Measurements from ENCODE around the gene FUT6.
A peak's percentile ranks its signal among the peaks of the same experiment; 100 is the strongest.

Gene FUT6

GRCh38 chr19:5838353-5839064 lies 993 bp downstream of the FUT6 start:
- TF ChIP-seq TCF4 (CRISPR knock-in tag; IDR thresholded peaks at IDR 0.05; ENCODE audit: borderline replicate concordance) (no peak), CSRNP3 (CRISPR knock-in tag; IDR thresholded peaks at IDR 0.05) (no peak), ZNF70 (CRISPR knock-in tag; IDR thresholded peaks at IDR 0.05) (no peak), TOX (CRISPR knock-in tag; IDR thresholded peaks at IDR 0.05; ENCODE audit: borderline replicate concordance) (no peak), BACH2 (CRISPR knock-in tag; IDR thresholded peaks at IDR 0.05; ENCODE audit: borderline replicate concordance) (no peak), ZC3H10 (CRISPR knock-in tag; IDR thresholded peaks at IDR 0.05) (no peak), ZNF8 (CRISPR knock-in tag; IDR thresholded peaks at IDR 0.05) (no peak), CREB5 (CRISPR knock-in tag; IDR thresholded peaks at IDR 0.05; ENCODE audit: low read depth) (no peak), PPARA (CRISPR knock-in tag; IDR thresholded peaks at IDR 0.05; ENCODE audit: borderline replicate concordance) (no peak), CSDC2 (CRISPR knock-in tag; IDR thresholded peaks at IDR 0.05) (no peak), RARB (CRISPR knock-in tag; IDR thresholded peaks at IDR 0.05) (no peak)
- TF ChIP-seq, protein P1, sequence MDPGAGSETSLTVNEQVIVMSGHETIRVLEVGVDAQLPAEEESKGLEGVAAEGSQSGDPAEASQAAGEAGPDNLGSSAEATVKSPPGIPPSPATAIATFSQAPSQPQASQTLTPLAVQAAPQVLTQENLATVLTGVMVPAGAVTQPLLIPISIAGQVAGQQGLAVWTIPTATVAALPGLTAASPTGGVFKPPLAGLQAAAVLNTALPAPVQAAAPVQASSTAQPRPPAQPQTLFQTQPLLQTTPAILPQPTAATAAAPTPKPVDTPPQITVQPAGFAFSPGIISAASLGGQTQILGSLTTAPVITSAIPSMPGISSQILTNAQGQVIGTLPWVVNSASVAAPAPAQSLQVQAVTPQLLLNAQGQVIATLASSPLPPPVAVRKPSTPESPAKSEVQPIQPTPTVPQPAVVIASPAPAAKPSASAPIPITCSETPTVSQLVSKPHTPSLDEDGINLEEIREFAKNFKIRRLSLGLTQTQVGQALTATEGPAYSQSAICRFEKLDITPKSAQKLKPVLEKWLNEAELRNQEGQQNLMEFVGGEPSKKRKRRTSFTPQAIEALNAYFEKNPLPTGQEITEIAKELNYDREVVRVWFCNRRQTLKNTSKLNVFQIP (CRISPR knock-in tag; IDR thresholded peaks at IDR 0.05; ENCODE audit: borderline replicate concordance, low read depth) = no peak

GRCh38 chr19:5837761-5838352 lies 1.6 kb downstream of the FUT6 start:
- ATAC-seq = no peak
- TF ChIP-seq SNAI2 (CRISPR knock-in tag; IDR thresholded peaks at IDR 0.05) = no peak
- no peak for TF ChIP-seq ESRRG (CRISPR knock-in tag; IDR thresholded peaks at IDR 0.05)
- TF ChIP-seq CSRNP3 (CRISPR knock-in tag; IDR thresholded peaks at IDR 0.05) = no peak
- TF ChIP-seq ZNF565 (CRISPR knock-in tag; conservative IDR thresholded peaks at IDR 0.05; ENCODE audit: low read depth) = no peak
- TF ChIP-seq ZFP3 (CRISPR knock-in tag; IDR thresholded peaks at IDR 0.05) = no peak
- no peak for TF ChIP-seq ZC3H10 (CRISPR knock-in tag; IDR thresholded peaks at IDR 0.05)
- no peak for TF ChIP-seq ZFP30 (CRISPR knock-in tag; IDR thresholded peaks at IDR 0.05)

More at GRCh38 chr19:5838353-5839064, 993 bp downstream of the FUT6 start:
- no peak for ATAC-seq

DNA sequence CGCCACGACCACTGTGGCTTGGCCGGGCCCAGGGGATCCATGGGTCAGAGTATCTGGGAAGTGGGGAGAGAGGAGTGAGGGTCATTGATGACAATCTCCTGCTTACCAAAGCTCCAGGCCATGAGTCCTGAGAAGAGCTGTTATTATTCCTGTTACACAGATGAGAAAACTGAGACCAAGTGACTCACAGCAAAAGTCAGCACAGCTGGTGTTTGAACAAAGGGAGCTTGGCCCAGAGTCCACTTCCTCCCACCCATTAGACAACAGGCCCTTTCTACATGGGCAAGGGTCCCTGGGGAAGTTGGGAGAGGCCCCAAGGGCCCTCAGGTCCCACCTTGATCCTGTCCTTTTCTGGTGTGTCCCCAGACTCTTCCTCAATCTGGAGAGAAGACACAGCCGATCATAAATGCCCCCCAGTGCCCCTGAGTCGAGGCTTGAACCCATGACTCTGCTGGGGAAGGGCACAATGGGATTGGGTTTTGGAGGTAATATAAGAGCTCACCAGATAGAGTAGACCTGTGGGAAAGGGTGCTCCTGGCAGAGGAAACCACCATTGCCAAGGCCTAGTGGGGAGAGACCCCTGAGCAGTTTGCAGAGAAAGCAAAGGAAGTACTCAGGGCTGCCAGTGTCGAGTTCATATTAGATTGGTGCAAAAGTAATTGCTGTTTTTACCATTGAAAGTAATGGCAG lies 6.8 kb downstream of the FUT6 start:
- TF ChIP-seq CSDC2 (CRISPR knock-in tag; IDR thresholded peaks at IDR 0.05) (no peak), ZFP3 (CRISPR knock-in tag; IDR thresholded peaks at IDR 0.05) (peak; percentile 96), ESRRG (CRISPR knock-in tag; IDR thresholded peaks at IDR 0.05) (no peak)
- no peak for ATAC-seq

DNA sequence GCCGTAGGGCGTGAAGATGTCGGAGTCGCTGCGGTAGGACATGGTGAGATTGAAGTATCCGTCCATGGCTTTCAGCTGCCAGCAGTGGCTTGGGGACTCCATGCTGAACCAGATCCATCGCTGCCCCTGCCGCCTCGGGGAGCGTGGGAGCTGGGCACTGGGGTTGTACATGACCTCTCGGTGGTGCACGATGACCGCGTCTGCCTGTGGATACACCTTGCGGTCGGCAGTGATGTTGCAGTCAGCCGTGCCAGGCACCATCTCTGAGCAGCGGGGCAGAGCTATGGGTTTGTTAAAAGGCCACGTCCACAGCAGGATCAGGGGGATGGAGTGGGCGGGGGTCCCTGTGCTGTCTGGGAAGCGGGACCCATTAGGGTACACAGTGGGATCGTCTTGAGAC lies 7.4 kb downstream of the FUT6 start:
- no peak for TF ChIP-seq ESRRG (CRISPR knock-in tag; IDR thresholded peaks at IDR 0.05)
- ATAC-seq = no peak

- ATAC-seq = no peak
- TF ChIP-seq ZFP30 (CRISPR knock-in tag; IDR thresholded peaks at IDR 0.05) = no peak
- no peak for TF ChIP-seq ZFP3 (CRISPR knock-in tag; IDR thresholded peaks at IDR 0.05)
- TF ChIP-seq ESRRG (CRISPR knock-in tag; IDR thresholded peaks at IDR 0.05) = no peak
- TF ChIP-seq, protein P2, sequence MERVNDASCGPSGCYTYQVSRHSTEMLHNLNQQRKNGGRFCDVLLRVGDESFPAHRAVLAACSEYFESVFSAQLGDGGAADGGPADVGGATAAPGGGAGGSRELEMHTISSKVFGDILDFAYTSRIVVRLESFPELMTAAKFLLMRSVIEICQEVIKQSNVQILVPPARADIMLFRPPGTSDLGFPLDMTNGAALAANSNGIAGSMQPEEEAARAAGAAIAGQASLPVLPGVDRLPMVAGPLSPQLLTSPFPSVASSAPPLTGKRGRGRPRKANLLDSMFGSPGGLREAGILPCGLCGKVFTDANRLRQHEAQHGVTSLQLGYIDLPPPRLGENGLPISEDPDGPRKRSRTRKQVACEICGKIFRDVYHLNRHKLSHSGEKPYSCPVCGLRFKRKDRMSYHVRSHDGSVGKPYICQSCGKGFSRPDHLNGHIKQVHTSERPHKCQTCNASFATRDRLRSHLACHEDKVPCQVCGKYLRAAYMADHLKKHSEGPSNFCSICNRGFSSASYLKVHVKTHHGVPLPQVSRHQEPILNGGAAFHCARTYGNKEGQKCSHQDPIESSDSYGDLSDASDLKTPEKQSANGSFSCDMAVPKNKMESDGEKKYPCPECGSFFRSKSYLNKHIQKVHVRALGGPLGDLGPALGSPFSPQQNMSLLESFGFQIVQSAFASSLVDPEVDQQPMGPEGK (CRISPR knock-in tag; IDR thresholded peaks at IDR 0.05; ENCODE audit: borderline replicate concordance) = no peak
- TF ChIP-seq, protein P1 (CRISPR knock-in tag; IDR thresholded peaks at IDR 0.05; ENCODE audit: borderline replicate concordance, low read depth) = no peak
- no peak for TF ChIP-seq TOX (CRISPR knock-in tag; IDR thresholded peaks at IDR 0.05; ENCODE audit: borderline replicate concordance)
- TF ChIP-seq, protein P3, sequence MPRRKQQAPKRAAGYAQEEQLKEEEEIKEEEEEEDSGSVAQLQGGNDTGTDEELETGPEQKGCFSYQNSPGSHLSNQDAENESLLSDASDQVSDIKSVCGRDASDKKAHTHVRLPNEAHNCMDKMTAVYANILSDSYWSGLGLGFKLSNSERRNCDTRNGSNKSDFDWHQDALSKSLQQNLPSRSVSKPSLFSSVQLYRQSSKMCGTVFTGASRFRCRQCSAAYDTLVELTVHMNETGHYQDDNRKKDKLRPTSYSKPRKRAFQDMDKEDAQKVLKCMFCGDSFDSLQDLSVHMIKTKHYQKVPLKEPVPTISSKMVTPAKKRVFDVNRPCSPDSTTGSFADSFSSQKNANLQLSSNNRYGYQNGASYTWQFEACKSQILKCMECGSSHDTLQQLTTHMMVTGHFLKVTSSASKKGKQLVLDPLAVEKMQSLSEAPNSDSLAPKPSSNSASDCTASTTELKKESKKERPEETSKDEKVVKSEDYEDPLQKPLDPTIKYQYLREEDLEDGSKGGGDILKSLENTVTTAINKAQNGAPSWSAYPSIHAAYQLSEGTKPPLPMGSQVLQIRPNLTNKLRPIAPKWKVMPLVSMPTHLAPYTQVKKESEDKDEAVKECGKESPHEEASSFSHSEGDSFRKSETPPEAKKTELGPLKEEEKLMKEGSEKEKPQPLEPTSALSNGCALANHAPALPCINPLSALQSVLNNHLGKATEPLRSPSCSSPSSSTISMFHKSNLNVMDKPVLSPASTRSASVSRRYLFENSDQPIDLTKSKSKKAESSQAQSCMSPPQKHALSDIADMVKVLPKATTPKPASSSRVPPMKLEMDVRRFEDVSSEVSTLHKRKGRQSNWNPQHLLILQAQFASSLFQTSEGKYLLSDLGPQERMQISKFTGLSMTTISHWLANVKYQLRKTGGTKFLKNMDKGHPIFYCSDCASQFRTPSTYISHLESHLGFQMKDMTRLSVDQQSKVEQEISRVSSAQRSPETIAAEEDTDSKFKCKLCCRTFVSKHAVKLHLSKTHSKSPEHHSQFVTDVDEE (CRISPR knock-in tag; IDR thresholded peaks at IDR 0.05) = no peak
- TF ChIP-seq ZNF565 (CRISPR knock-in tag; conservative IDR thresholded peaks at IDR 0.05; ENCODE audit: low read depth) = no peak
Observed at GRCh38 chr19:5831159-5831558, 8.3 kb downstream of the FUT6 start.
